HepG2 (cell line): Measurements from ENCODE around the gene SPG7. TPM values are rescaled to one million over a fixed set of nuclear protein-coding genes. Genes with fewer than 3 reads are reported as not detected.

Source experiments
- CBX1 ChIP-seq: IDR thresholded peaks from one replicate; pipeline ENCODE4 v1.6.1; 2016; ENCODE audit warnings: antibody characterized with exemption, low read depth
- CBX5 ChIP-seq: sonication (generic); formaldehyde crosslinking; IDR thresholded peaks from 2 replicates; pipeline ENCODE4 v1.4.0; 2020; ENCODE audit warnings: missing genetic modification reagents, borderline replicate concordance
- CENPX ChIP-seq: sonication (generic); formaldehyde crosslinking; IDR thresholded peaks from 2 replicates; pipeline ENCODE4 v1.9.0; 2021; ENCODE audit warnings: mild to moderate bottlenecking, missing genetic modification reagents, moderate library complexity
- DNMT1 ChIP-seq: sonication (generic); formaldehyde crosslinking; IDR thresholded peaks from 2 replicates; pipeline ENCODE4 v1.5.1; 2020; ENCODE audit warnings: mild to moderate bottlenecking, missing genetic modification reagents
- FOXK1 ChIP-seq: sonication (generic); formaldehyde crosslinking; IDR thresholded peaks from 2 replicates; pipeline ENCODE4 v1.4.0; 2020; ENCODE audit warnings: low read depth, missing genetic modification reagents, borderline replicate concordance
- GABPB1 ChIP-seq: IDR thresholded peaks from 2 replicates; pipeline ENCODE4 v1.6.1; 2016; ENCODE audit warnings: mild to moderate bottlenecking, missing genetic modification reagents, moderate library complexity, missing compliant biosample characterization
- GATAD2A ChIP-seq: IDR thresholded peaks from 2 replicates; pipeline ENCODE4 v1.6.1; 2016
- GFI1 ChIP-seq: sonication (generic); formaldehyde crosslinking; IDR thresholded peaks from 2 replicates; pipeline ENCODE4 v1.5.0; 2020; ENCODE audit warnings: missing genetic modification reagents, mild to moderate bottlenecking, borderline replicate concordance
- HDAC2 ChIP-seq: sonication (generic); formaldehyde crosslinking; IDR thresholded peaks from 2 replicates; pipeline ENCODE4 v1.4.0; 2020; ENCODE audit warnings: missing genetic modification reagents
- HNRNPH1 ChIP-seq: fragments of 200-400 bp; formaldehyde crosslinking; optimal IDR thresholded peaks from 2 replicates; pipeline ENCODE3; 2017; ENCODE audit warnings: mild to moderate bottlenecking, low read depth, low read length
- MXD4 ChIP-seq: IDR thresholded peaks from 2 replicates; pipeline ENCODE4 v1.6.1; 2016; ENCODE audit warnings: mild to moderate bottlenecking, missing biosample characterization, missing genetic modification reagents
- NR2F2 ChIP-seq: IDR thresholded peaks from 2 replicates; pipeline ENCODE4 v1.6.1; 2012; ENCODE audit warnings: low read depth, inconsistent platforms, borderline replicate concordance
- RFX1 ChIP-seq: fragments of 450-650 bp; IDR thresholded peaks from 2 replicates; pipeline ENCODE4 v1.6.1; 2017
- SIN3B ChIP-seq: fragments of 150-350 bp; IDR thresholded peaks from 2 replicates; pipeline ENCODE4 v1.6.1; 2014; ENCODE audit warnings: low read length
- TBP ChIP-seq: sonication (generic); formaldehyde crosslinking; IDR thresholded peaks from 2 replicates; pipeline ENCODE4 v1.5.0; 2020; ENCODE audit warnings: missing genetic modification reagents
- ZNF136 ChIP-seq: sonication (generic); formaldehyde crosslinking; IDR thresholded peaks from 2 replicates; pipeline ENCODE4 v1.8.1; 2022; ENCODE audit warnings: low read depth, mild to moderate bottlenecking, moderate library complexity, missing genetic modification reagents
- ZNF317 ChIP-seq: sonication (generic); formaldehyde crosslinking; IDR thresholded peaks from 2 replicates; pipeline ENCODE4 v1.5.0; 2020; ENCODE audit warnings: mild to moderate bottlenecking, missing genetic modification reagents
- ZNF350 ChIP-seq: sonication (generic); formaldehyde crosslinking; IDR thresholded peaks from 2 replicates; pipeline ENCODE4 v1.4.0; 2020; ENCODE audit warnings: mild to moderate bottlenecking, low read depth, missing genetic modification reagents, borderline replicate concordance
- ZNF530 ChIP-seq: sonication (generic); formaldehyde crosslinking; IDR thresholded peaks from 2 replicates; pipeline ENCODE4 v1.5.0; 2020; ENCODE audit warnings: low read depth, mild to moderate bottlenecking, missing genetic modification reagents
- ZNF709 ChIP-seq: sonication (generic); formaldehyde crosslinking; IDR thresholded peaks from 2 replicates; pipeline ENCODE4 v1.5.0; 2020; ENCODE audit warnings: mild to moderate bottlenecking, missing genetic modification reagents
- polyA plus RNA-seq, 8 experiments: library from polyadenylated mRNA; depleted of rRNA in 3 of 8; stranded (reverse) in 7 of 8; unstranded in 1 of 8; fragments of >200 nt; fragmentation: Illumina TruSeq in 4 of 8; extraction: Trizol in 4 of 8; gene quantifications; 2 replicates each; pipeline versions ENCODE4 v1.2.1 to v1.2.3, GENCODE V29; 2011 to 2016; ENCODE audit warnings: low read depth in 4 of 8, missing spikeins in 1 of 8, mixed read lengths in 1 of 8; ENCODE audit not compliant: insufficient read depth in 1 of 8
- total RNA-seq, 5 experiments: library from RNA; depleted of rRNA; stranded (reverse); fragments of >200 nt; fragmentation: Illumina TruSeq; extraction: Trizol; gene quantifications; 2 replicates each; pipeline ENCODE4 v1.2.3, GENCODE V29; 2016; ENCODE audit warnings: low read depth in 1 of 5
- TF ChIP-seq, protein P1 (sequence below): IDR thresholded peaks from 2 replicates; pipeline ENCODE4 v1.6.1; 2018; ENCODE audit warnings: missing genetic modification reagents, mild to moderate bottlenecking, missing compliant biosample characterization
- TF ChIP-seq, protein P2 (sequence below): IDR thresholded peaks from 2 replicates; pipeline ENCODE4 v1.6.1; 2016; ENCODE audit warnings: low read depth, borderline replicate concordance
- TF ChIP-seq, protein P3 (sequence below): sonication (generic); formaldehyde crosslinking; IDR thresholded peaks from 2 replicates; pipeline ENCODE4 v1.4.0; 2020; ENCODE audit warnings: missing genetic modification reagents
- TF ChIP-seq, protein P4 (sequence below): sonication (generic); formaldehyde crosslinking; IDR thresholded peaks from 2 replicates; pipeline ENCODE4 v1.8.1; 2023; ENCODE audit warnings: mild to moderate bottlenecking, missing genetic modification reagents
- TF ChIP-seq, protein P5 (sequence below): fragments of 450-650 bp; IDR thresholded peaks from 2 replicates; pipeline ENCODE4 v1.6.1; 2017

SPG7 gene
- total and polyA plus RNA-seq, 2 of the 13 experiments (the other 11 are each of a cell fraction or from before 2014, with no cell fraction given) = 66.0 to 136 TPM

DNA sequence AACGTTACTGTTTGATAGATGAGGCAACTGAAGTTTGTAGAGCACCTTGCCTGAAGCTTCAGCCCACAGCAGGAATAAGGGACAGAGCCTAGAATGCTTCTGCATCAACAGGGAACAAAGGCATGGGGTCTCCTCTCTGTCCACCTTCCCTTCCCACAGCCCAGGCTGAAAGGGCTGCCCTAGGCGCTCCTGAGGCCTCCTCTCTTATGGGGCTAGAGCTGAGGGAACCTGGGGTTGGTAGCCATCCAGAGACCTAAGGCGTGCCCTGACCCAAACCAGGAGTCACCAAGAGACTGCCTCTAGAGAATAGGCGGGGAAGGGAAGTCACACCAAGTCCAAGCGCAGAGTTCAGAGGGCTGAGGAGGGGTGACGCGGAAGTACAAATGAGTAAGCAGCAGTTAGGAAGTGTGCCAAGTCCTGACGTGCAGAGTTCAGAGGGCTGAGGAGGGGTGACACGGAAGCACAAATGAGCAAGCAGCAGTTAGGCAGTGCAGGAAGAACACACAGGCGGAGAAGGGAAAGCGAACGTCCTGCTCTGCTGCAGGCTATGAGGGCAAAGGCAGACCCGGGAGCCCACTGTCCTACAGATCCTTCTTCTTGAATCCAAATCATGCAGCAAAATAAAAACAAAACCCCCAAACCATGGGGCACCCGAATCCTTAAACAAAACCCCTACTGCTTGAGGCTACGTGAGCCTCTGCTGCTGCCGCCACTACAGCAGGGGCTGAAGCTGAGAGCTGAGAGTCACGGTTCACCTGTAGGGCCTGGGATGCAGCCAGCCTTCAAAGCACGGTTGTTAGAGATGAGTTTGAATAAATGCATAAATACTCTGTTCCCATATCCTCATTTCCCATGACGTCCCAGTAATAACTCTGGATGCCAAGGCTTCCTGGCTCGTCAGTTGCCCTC is 2.7 kb upstream of the SPG7 start (continued):
- no peak for TF ChIP-seq RFX1
- peak; percentile 98 for TF ChIP-seq ZNF350
- TF ChIP-seq GABPB1 (CRISPR knock-in tag) = peak; percentile 93
- peak; percentile 80 for TF ChIP-seq ZNF317 (CRISPR knock-in tag)
- TF ChIP-seq DNMT1 = no peak
- TF ChIP-seq MXD4 = peak; percentile 89
- TF ChIP-seq CBX1 = peak; percentile 73
- TF ChIP-seq TBP (CRISPR knock-in tag) = peak; percentile 48; the same call in 1 of the 2 replicates
- peak; percentile 91 for TF ChIP-seq ZNF709 (CRISPR knock-in tag)
- peak; percentile 67; the same call in 1 of the 2 replicates for TF ChIP-seq NR2F2
- peak; percentile 87; the same call in 1 of the 2 replicates for TF ChIP-seq CBX5
- no peak for TF ChIP-seq ZNF530
- TF ChIP-seq, protein P1, sequence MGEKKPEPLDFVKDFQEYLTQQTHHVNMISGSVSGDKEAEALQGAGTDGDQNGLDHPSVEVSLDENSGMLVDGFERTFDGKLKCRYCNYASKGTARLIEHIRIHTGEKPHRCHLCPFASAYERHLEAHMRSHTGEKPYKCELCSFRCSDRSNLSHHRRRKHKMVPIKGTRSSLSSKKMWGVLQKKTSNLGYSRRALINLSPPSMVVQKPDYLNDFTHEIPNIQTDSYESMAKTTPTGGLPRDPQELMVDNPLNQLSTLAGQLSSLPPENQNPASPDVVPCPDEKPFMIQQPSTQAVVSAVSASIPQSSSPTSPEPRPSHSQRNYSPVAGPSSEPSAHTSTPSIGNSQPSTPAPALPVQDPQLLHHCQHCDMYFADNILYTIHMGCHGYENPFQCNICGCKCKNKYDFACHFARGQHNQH = peak; percentile 92
- no peak for TF ChIP-seq ZNF136 (CRISPR knock-in tag)
- TF ChIP-seq, protein P2, sequence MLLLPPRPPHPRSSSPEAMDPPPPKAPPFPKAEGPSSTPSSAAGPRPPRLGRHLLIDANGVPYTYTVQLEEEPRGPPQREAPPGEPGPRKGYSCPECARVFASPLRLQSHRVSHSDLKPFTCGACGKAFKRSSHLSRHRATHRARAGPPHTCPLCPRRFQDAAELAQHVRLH = peak; percentile 90; the same call in 1 of the 2 replicates
- TF ChIP-seq FOXK1 (CRISPR knock-in tag) = peak; percentile 93; the same call in 1 of the 2 replicates
- TF ChIP-seq HNRNPH1 = no peak
- peak; percentile 12; the same call in 1 of the 2 replicates for TF ChIP-seq GFI1 (CRISPR knock-in tag)
- peak; percentile 85; the same call in 1 of the 2 replicates for TF ChIP-seq HDAC2 (CRISPR knock-in tag)
- TF ChIP-seq, protein P3, sequence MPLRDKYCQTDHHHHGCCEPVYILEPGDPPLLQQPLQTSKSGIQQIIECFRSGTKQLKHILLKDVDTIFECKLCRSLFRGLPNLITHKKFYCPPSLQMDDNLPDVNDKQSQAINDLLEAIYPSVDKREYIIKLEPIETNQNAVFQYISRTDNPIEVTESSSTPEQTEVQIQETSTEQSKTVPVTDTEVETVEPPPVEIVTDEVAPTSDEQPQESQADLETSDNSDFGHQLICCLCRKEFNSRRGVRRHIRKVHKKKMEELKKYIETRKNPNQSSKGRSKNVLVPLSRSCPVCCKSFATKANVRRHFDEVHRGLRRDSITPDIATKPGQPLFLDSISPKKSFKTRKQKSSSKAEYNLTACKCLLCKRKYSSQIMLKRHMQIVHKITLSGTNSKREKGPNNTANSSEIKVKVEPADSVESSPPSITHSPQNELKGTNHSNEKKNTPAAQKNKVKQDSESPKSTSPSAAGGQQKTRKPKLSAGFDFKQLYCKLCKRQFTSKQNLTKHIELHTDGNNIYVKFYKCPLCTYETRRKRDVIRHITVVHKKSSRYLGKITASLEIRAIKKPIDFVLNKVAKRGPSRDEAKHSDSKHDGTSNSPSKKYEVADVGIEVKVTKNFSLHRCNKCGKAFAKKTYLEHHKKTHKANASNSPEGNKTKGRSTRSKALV (CRISPR knock-in tag) = no peak
- TF ChIP-seq GATAD2A = peak; percentile 95
- TF ChIP-seq, protein P4, sequence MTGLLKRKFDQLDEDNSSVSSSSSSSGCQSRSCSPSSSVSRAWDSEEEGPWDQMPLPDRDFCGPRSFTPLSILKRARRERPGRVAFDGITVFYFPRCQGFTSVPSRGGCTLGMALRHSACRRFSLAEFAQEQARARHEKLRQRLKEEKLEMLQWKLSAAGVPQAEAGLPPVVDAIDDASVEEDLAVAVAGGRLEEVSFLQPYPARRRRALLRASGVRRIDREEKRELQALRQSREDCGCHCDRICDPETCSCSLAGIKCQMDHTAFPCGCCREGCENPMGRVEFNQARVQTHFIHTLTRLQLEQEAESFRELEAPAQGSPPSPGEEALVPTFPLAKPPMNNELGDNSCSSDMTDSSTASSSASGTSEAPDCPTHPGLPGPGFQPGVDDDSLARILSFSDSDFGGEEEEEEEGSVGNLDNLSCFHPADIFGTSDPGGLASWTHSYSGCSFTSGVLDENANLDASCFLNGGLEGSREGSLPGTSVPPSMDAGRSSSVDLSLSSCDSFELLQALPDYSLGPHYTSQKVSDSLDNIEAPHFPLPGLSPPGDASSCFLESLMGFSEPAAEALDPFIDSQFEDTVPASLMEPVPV (CRISPR knock-in tag) = peak; percentile 87; the same call in 1 of the 2 replicates
- TF ChIP-seq, protein P5, sequence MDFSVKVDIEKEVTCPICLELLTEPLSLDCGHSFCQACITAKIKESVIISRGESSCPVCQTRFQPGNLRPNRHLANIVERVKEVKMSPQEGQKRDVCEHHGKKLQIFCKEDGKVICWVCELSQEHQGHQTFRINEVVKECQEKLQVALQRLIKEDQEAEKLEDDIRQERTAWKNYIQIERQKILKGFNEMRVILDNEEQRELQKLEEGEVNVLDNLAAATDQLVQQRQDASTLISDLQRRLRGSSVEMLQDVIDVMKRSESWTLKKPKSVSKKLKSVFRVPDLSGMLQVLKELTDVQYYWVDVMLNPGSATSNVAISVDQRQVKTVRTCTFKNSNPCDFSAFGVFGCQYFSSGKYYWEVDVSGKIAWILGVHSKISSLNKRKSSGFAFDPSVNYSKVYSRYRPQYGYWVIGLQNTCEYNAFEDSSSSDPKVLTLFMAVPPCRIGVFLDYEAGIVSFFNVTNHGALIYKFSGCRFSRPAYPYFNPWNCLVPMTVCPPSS = no peak
- TF ChIP-seq CENPX (CRISPR knock-in tag) = no peak
- peak; percentile 44 for TF ChIP-seq SIN3B
